ENCODE data around the gene KRTAP10-10.
"Not testable (repeated sequence)": the region's sequence is repeated elsewhere in the genome, so short reads cannot be mapped to it uniquely, and the experiment has no call there.

KRTAP10-10 gene

DNA sequence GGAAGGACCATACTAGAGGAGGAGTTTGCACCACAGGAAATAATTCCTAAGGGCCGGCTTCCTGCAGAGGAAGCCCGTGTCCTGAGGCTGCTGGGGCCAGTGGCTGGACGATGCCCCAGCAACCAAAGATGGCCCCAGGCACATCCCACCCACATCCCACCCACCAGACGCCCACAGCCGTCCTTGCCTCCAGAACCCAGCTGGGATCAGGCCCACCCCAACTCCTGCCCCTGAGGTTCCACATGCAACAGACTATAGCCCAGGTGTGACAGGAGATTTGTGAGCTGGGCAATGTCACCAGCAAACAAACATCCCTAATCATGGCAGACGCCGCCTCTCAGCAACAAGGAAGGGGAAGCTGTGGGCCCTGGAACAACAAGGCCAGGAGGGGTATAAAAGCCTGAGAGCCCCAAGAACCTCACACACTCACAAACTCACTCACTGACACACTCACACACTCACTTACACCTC, 10.4 kb upstream of the KRTAP10-10 start, which contains the start of gene KRTAP10-9:
Gene KRTAP10-9, plus strand, starts transcription at position 421 of the 471 bp plus-strand sequence. CDS start 79 bp downstream, outside the sequence.
- no peak for DNase-seq (ENCODE audit: low spot score)

DNA sequence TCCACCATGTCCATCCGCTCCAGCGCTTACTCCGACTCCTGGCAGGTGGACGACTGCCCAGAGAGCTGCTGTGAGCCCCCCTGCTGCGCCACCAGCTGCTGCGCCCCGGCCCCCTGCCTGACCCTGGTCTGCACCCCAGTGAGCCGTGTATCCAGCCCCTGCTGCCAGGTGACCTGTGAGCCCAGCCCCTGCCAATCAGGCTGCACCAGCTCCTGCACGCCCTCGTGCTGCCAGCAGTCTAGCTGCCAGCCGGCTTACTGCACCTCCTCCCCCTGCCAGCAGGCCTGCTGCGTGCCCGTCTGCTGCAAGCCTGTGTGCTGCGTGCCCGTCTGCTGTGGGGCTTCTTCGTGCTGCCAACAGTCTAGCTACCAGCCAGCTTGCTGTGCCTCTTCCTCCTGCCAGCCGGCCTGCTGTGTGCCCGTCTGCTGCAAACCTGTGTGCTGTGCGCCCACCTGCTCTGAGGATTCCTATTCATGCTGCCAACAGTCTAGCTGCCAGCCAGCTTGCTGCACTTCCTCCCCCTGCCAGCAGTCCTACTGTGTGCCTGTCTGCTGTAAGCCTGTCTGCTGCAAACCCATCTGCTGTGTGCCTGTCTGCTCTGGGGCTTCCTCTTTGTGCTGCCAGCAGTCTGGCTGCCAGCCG, 9.9 kb upstream of the KRTAP10-10 start:
- not testable (repeated sequence) for DNase-seq (ENCODE audit: low spot score)

DNA sequence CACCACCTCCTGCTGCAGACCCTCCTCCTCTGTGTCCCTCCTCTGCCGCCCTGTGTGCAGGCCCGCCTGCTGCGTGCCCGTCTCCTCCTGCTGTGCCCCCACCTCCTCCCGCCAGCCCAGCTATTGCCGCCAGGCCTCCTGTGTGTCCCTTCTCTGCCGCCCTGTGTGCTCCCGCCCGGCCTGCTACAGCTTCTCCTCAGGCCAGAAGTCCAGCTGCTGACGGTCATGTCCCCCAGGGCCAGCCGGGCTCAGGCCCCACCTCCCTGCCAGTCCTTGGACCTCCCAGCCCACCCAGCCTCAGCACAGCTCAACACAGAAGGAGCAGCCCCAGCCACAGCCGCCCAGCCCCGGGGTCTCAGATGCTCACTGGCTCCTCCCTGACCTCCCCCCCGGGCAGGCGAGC, 9.3 kb upstream of the KRTAP10-10 start:
- not testable (repeated sequence) for DNase-seq (ENCODE audit: low spot score)

DNA sequence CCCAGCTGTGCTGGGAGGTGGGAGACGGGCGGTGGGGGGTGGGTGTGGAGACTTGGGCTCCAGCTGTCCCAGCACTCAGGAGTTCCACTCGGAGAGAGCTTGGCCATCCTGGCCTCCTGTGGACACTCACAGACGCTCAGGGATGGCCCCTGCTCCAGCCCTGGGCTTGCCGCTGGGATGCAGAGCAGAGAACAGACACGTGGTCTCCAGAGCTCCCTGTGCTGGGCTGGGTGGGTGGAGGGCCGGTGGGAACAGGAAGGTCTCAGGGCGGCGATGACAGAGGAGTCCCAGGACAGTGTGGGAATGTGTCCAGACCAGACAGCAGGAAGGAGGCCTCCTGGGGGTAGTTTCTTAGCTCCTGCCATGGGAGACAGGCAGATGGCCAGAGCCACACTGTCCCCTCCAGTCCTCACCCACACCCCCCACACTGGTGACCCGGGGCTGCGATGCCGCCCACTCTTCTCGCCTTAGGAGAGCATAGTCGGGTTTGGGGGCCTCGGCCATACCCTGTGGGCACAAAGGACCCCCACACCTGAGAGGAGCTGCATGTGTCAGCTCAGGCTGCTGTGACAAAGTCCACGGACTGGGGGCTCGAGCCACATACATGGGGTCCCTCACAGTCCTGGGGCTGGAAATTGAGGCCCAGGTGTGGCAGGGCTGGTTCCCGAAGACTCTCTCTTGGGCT, 8.3 kb upstream of the KRTAP10-10 start:
- DNase-seq (ENCODE audit: low spot score), result no peak

DNA sequence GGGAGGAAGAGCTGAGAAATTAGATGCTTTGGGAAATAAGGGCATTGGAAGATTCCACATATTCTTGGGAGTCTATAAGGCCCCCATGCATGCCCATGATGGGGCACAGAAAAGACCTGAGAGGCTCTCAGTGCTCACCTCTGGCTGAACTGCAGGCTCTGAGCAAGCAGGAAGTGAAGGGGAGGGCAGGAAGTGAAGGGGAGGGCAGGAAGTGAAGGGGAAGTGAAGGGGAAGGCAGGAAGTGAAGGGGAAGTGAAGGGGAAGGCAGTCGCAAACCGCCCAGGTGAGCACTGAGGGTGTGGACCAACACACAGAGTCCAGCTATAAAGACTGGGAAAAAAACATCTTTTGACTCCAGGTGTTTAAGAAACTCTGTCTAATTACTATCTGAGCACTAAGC, 6.7 kb upstream of the KRTAP10-10 start:
- DNase-seq (ENCODE audit: low spot score), result no peak

DNA sequence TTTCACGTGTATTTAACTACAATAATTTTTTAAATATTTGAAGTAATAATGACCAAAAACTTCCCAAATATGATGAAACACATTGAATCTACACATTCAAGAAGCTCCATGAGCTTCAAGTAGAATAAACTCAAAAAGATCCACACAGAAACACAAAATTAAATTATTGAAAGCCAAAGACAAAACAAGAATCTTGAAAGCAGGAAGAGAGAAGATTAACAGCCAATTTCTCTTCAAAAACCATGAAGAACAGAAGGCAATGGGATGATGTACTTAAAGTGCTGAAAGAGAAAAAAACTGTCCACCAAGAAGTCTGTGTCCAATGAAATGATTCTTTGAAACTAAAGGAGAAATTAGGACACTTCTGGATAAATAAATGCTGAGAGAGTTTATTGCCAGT, 5.1 kb upstream of the KRTAP10-10 start:
- DNase-seq (ENCODE audit: low spot score), result no peak

DNA sequence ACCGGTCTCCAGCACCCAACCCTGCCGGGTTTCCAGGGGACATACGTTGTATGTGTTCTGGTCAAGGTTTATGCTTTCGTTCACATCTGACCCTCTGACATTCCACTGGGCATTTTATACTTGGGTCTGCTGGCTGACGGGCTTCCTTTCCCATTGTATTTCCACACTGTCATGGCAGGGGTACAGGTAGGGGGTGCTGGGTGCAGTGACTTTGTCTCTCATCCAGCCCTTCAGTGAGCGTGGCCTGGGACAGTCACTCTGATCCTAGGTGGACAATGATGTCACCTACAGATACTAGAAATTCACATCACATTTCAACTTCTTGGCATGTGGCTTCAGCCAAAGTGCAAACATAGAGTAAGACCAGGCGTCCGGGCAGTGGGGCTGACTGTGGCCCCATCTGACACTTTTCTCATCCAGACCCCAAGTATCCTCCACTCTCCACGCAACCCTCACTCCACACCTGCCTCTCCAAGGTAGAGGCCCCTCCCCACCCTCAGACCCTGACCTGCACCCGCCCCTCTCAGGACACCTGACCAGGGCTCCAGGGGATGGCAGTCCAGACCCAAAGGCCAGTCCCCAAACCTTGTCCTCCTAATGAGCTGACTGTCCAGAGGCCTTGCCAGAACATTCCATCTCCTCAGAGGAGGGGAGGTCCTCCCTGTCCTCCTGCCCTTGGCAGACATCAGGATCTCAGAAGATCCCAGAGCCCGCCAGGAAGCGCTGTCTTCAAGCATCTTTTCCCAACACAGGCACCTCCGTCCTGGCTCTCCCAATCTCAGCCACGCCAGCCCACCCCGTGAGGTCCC, 743 bp upstream of the KRTAP10-10 start:
- DNase-seq (ENCODE audit: low spot score), result no peak

DNA sequence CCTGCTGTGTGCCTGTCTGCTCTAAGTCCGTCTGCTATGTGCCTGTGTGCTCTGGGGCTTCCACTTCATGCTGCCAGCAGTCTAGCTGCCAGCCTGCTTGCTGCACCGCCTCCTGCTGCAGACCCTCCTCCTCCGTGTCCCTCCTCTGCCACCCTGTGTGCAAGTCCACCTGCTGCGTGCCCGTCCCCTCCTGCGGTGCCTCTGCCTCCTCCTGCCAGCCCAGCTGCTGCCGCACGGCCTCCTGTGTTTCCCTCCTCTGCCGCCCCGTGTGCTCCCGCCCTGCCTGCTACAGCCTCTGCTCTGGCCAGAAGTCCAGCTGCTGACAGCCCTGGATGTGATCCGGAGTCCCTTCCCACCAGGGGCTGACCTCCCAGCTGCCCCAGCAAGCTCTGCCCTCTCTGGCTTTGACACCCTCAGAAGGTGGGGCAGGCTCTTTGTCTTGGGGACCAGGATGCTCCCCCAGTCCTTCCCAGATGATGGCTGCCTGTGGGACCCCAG, 744 bp downstream of the KRTAP10-10 start:
- not testable (repeated sequence) for DNase-seq (ENCODE audit: low spot score)

DNA sequence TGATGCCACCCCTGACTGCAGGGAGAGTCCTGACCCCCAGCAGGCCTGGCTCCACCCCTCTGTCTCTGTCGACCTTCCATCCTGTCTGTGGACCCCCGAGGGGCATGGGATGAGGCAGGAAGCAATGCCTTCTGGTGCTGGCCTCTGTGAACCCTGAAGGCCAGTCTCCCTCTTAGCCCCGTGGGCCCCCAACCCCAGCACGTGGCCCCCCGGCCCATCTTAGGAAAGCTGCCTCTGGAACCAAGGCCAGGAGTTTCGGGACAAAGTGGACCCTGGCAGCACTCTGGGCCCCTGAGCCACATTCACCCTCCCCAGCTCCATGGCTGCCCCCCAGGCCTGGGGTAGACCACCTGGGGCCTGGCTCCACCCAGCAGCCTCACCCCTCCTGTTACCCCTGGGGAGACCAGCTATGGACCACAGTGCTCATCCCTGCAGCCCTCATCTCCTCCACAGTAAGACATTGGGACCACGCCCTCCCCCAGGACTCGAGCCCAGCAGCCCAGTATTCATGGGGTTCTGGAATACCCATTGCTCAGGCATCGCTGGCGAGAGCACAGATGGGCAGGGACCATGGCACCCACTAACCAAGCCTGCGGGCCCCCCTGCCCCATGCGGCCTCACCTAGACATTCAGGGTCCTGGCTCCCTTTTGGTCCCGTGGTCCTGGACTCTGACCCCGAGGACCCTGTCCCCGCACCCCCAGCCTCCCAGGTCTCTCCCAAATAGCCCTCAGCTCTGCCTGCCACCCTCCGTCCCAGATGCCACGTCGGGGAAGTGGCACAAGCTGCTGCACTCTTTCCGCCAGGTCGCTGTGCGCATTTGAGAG, 1.6 kb downstream of the KRTAP10-10 start:
- DNase-seq (ENCODE audit: low spot score), result not testable (repeated sequence)

DNA sequence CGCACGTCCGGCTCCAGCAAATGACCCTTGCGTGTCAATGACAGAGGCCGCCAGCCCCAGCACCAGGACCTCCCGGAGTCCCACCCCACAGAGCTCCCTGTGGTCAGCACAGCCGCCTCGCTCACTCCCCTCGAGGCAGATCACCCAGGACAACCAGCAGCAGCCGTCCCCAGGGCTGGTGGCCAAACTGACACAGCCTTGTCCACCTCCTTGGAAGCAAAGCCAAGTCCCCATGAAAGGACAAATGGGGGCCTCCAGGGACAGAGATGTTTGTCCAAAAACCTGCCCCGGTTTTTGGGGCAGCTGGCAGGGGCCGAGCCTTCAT, 2.1 kb downstream of the KRTAP10-10 start:
- no peak for DNase-seq (ENCODE audit: low spot score)

DNA sequence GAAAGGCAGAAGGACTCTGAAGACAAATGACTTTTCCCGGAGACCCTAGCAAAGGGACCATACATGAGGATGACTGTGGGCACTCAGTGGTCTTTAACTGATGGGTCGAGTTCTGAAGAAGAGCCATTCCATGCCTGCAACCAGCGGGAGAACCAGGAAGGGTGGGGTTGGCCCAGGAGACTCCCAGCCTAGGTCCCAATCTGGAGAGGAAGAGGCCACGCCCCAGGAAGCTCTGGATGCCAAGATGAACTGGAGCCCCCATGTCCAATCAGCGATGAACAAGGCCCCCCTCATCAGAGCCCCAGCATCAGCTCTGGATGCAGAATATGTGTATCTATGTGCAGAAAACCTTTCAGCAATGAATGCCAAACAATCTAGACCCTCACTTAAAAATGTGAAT, 3.6 kb downstream of the KRTAP10-10 start:
- DNase-seq (ENCODE audit: low spot score), result no peak

DNA sequence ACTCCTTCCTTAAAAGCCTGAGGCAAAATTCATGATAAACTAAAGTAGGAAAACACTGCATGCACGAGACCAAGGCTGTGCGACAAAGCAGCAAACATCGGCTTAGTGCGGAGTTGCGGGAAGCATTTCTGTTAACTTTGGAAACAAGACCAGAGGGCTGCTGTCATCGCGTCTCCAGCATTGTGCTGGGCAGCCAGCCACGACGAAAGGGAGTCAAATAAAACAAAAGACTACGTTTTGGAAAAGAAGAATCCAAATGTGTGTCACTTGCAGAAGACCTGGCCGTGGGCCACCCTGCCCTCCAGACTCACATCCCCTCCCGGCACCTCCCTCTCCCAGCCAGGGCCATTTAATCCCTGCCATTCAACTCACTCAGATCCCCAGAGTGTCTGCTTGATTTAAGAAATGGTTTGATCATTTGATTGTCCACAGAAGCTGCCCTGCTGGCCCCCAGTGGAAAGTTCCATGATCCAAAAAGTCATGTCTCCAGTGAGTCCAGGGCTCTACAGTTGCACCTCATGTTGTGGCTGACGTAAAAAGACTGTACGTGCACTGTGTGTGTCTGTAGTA, 6.7 kb downstream of the KRTAP10-10 start:
- DNase-seq (ENCODE audit: low spot score), result no peak

DNA sequence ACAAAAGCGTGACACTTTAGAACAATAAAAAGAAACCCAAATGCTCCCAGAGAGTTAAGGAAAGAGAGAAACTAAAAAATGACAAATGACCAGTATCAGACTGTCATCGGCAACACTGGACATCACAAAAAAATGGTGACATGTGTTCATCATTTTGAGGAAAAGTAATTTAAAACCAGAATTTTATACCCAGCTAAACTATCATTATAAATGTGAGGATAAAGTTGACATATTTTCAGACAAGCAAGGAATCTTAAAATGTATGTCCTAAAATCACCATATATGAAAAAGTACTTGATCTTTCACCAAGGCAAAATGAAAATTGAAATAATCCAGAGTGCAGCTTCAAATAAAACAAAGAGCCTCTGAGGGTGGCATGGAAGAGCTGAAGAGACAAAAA, 7.7 kb downstream of the KRTAP10-10 start:
- DNase-seq (ENCODE audit: low spot score), result no peak

DNA sequence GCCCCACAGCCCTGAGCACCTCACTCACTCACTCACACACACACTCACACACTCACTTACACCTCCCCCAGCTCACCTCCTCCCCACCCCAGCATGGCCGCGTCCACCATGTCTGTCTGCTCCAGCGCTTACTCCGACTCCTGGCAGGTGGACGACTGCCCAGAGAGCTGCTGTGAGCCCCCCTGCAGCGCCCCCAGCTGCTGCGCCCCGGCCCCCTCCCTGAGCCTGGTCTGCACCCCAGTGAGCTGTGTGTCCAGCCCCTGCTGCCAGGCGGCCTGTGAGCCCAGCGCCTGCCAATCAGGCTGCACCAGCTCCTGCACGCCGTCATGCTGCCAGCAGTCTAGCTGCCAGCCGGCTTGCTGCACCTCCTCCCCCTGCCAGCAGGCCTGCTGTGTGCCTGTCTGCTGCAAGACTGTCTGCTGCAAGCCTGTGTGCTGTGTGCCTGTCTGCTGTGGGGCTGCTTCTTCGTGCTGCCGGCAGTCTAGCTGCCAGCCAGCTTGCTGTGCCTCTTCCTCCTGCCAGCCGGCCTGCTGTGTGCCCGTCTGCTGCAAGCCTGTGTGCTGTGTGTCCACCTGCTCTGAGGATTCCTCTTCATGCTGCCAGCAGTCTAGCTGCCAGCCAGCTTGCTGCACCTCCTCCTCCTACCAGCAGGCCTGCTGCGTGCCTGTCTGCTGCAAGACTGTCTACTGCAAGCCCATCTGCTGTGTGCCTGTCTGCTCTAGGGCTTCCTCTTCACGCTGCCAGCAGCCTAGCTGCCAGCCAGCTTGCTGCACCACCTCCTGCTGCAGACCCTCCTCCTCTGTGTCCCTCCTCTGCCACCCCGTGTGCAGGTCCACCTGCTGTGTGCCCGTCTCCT, 9.4 kb downstream of the KRTAP10-10 start, which contains the start of gene KRTAP10-11:
Gene KRTAP10-11, plus strand, starts transcription at position 49 of the 856 bp plus-strand sequence. Its CDS starts 45 bp downstream, at position 94.
- DNase-seq (ENCODE audit: low spot score), result not testable (repeated sequence)

DNA sequence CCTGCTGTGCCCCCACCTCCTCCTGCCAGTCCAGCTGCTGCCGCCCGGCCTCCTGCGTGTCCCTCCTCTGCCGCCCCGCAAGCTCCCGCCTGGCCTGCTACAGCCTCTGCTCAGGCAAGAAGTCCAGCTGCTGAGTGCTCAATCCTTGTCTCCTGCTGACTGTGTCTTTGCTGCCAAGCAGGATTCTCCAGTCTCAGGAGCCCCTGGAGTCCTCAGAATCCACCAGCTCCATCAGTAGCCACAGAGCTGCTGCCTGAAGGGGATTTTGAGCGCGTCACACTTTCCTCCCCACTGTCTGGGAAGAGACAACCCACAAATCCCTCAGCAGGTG, 10.0 kb downstream of the KRTAP10-10 start:
- no peak for DNase-seq (ENCODE audit: low spot score)

DNA sequence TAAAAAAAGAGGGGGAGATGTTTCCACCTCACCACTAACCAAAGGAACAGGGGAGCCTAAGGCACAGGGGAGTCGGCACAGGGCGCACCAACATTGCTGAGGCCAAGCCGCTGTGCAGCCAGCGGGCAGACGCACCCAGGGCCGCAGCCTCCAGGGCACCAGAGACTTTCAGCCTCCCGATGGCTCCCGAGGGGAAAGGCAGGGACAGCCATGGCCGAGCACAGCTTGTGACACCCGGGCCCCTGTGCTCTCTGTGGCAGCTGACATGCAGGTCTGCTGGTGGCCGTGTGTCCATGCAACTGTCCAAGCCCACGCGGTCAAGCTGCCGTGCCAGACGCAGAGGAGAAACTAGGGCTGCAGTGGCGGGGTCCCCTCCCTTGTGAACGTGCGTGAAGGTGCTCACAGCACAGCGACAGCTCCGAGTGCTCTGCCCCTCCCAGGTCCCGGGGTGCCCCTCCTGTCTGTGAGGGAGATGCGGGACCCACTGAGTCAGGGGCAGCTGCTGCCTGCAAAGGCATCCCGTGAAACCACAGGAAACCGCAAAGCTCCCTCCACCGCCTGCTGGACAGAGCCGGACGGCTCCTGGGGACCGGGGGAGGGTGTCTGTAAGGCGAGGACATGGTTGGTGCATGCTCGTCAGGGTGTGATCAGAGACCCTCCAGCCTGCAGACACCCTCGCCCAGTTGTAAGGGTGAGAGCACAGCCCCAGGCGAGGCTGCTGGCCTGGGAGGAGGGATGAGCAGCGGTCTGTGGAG, 11.6 kb downstream of the KRTAP10-10 start:
- no peak for DNase-seq (ENCODE audit: low spot score)

DNA sequence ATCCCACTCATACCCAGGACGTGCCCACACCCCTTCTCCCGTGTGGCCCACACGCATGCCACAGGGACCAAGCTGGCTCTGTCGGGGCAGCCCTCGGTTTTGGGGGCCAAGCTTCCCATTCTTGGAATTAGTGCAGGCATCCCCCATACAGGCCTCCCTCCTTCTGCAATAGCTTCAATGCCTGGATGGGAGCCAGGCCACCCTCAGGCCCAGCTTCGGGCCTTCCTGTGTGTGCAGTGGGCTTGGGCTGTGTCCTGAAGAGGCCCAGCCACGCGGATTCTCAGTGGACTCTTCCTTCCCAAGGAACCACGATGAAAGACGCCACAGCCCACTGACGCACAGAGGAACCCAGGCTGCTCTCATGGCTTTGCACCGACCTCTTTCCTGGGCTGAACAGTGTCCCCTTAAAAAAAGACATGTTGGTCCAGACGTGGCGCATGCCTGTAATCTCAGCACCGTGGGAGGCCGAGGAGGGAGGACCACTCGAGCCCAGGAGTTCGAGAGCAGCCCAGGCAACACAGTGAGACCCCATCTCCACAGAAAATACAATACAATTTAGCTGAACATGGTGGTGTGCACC, 12.5 kb downstream of the KRTAP10-10 start:
- DNase-seq (ENCODE audit: low spot score), result no peak

DNA sequence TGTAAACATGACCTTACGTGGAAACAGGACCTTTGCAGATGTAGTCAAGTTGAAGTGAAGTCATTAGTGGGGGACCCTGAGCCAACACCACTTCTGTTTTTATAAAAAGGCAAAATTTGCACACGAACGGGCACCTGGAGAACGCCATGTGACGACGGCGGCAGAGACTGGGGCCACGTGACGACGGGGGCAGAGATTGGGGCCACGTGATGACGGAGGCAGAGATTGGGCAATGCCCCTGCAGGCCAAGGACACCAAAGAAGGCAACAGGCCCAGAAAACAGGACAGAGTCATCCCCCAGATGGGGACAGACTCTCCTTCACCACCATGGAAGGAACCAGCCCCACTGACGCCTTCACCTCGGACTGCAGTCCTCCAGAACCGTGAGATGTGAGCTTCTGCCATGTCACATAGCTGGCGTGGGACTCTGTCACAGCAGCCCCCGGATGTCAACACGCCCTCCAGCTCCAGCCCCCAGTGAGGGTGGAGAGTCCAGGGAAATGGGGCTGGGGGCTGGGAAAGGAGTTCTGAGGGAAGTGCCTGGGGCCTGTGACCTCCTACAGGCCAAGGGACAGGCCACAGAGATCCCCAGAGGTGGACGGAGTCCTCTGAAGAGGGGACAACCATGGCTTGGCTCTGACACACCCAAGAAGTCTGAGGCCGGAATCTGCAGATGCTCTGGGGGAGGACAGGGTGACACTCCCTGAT, 13.3 kb downstream of the KRTAP10-10 start:
- no peak for DNase-seq (ENCODE audit: low spot score)

Data from COLO829 (cell line).